Mesothelial cell of epicardium (in vitro differentiated cells): ENCODE measurements around the gene ATXN1. TPM values are rescaled to one million over a fixed set of nuclear protein-coding genes. Genes with fewer than 3 reads are reported as not detected.

Source experiments
- DNase-seq, 2 experiments: peaks; one replicate each; pipeline ENCODE4 v3.0.0; 2021; ENCODE audit warnings: low spot score in 2 of 2; ENCODE audit not compliant: unreplicated experiment in 2 of 2
- H3K27ac Mint-ChIP-seq: 2 replicates; pipeline ENCODE4 v1.8.0; 2021; ENCODE audit warnings: mixed read lengths
- H3K27me3 Mint-ChIP-seq: 2 replicates; pipeline ENCODE4 v1.8.0; 2021; ENCODE audit warnings: low read depth, mixed read lengths
- H3K36me3 Mint-ChIP-seq: 2 replicates; pipeline ENCODE4 v1.8.0; 2021; ENCODE audit warnings: mixed read lengths
- H3K4me1 Mint-ChIP-seq: 2 replicates; pipeline ENCODE4 v1.8.0; 2021; ENCODE audit warnings: mixed read lengths
- H3K4me3 Mint-ChIP-seq: 2 replicates; pipeline ENCODE4 v1.8.0; 2021; ENCODE audit warnings: mild to moderate bottlenecking, moderate library complexity, mixed read lengths
- H3K9me3 Mint-ChIP-seq: 2 replicates; pipeline ENCODE4 v1.8.0; 2021; ENCODE audit warnings: mixed read lengths
- CTCF ChIP-seq: fragments of 200-600 bp; sonication (generic); IDR thresholded peaks from one replicate; pipeline ENCODE4 v1.5.0; 2021; ENCODE audit warnings: antibody characterized with exemption; ENCODE audit not compliant: unreplicated experiment
- total RNA-seq: library from RNA; stranded (reverse); gene quantifications from 3 replicates; pipeline ENCODE4 v1.2.1, GENCODE V29; 2021

Gene ATXN1
- total RNA-seq, 1 donor from 2014 or later: 59.5 TPM

GRCh38 chr6:16314296-16314695, 447.0 kb downstream of the ATXN1 start:
- DNase-seq: no peak
- H3K27ac Mint-ChIP-seq: no peak overlapping the region
- no peak for TF ChIP-seq CTCF
- peaks cover 3% of the 10 kb centered on the region for H3K4me1 Mint-ChIP-seq
- H3K27me3 Mint-ChIP-seq: no peaks in the 10 kb centered on the region
- peaks cover 5% of the 10 kb centered on the region for H3K36me3 Mint-ChIP-seq
- no peaks in the 10 kb centered on the region for H3K9me3 Mint-ChIP-seq
- H3K4me3 Mint-ChIP-seq: no peak overlapping the region

GRCh38 chr6:16313732-16314131, 447.5 kb downstream of the ATXN1 start:
- H3K9me3 Mint-ChIP-seq: no peaks in the 10 kb centered on the region
- no peak for DNase-seq
- H3K27ac Mint-ChIP-seq: no peak overlapping the region
- H3K4me1 Mint-ChIP-seq: no peaks in the 10 kb centered on the region
- H3K36me3 Mint-ChIP-seq: peaks cover 7% of the 10 kb centered on the region
- no peak for TF ChIP-seq CTCF
- no peaks in the 10 kb centered on the region for H3K27me3 Mint-ChIP-seq
- no peak overlapping the region for H3K4me3 Mint-ChIP-seq

- H3K9me3 Mint-ChIP-seq: no peaks in the 10 kb centered on the region
- no peak for TF ChIP-seq CTCF
- H3K4me3 Mint-ChIP-seq: no peak overlapping the region
- H3K27me3 Mint-ChIP-seq: no peaks in the 10 kb centered on the region
- H3K4me1 Mint-ChIP-seq: no peaks in the 10 kb centered on the region
- DNase-seq: no peak
- H3K36me3 Mint-ChIP-seq: peaks cover 12% of the 10 kb centered on the region
- H3K27ac Mint-ChIP-seq: no peak overlapping the region
These were observed 449.5 kb downstream of the ATXN1 start for GRCh38 chr6:16311763-16312162.

- Mint-ChIP-seq H3K27ac (no peak overlapping the region), H3K4me1 (no peaks in the 10 kb centered on the region), H3K4me3 (no peak overlapping the region), H3K36me3 (peaks cover 30% of the 10 kb centered on the region), H3K9me3 (no peaks in the 10 kb centered on the region), H3K27me3 (no peaks in the 10 kb centered on the region)
- TF ChIP-seq CTCF: no peak
- DNase-seq: no peak
These were observed 454.9 kb downstream of the ATXN1 start for GRCh38 chr6:16306334-16306733.

GRCh38 chr6:16305788-16306187, 455.5 kb downstream of the ATXN1 start:
- Mint-ChIP-seq H3K4me3 (no peak overlapping the region), H3K27ac (no peak overlapping the region), H3K27me3 (no peaks in the 10 kb centered on the region), H3K36me3 (peaks cover 30% of the 10 kb centered on the region), H3K4me1 (no peaks in the 10 kb centered on the region), H3K9me3 (no peaks in the 10 kb centered on the region)
- no peak for TF ChIP-seq CTCF
- no peak for DNase-seq

GRCh38 chr6:16305246-16305725, 456.0 kb downstream of the ATXN1 start:
- no peaks in the 10 kb centered on the region for H3K9me3 Mint-ChIP-seq
- H3K36me3 Mint-ChIP-seq: peaks cover 30% of the 10 kb centered on the region
- no peak for DNase-seq
- no peak overlapping the region for H3K27ac Mint-ChIP-seq
- TF ChIP-seq CTCF: no peak
- no peaks in the 10 kb centered on the region for H3K27me3 Mint-ChIP-seq
- H3K4me3 Mint-ChIP-seq: no peak overlapping the region
- no peaks in the 10 kb centered on the region for H3K4me1 Mint-ChIP-seq
